Mucosa of rectum (tissue), 2 donors: ENCODE measurements around the gene LSM4.
A peak's percentile ranks its signal among the peaks of the same experiment; 100 is the strongest.

ENCODE experiments used
- H3K27ac ChIP-seq, 2 donors: one replicate each; pipeline ENCODE4 v1.7.0; 2013; ENCODE audit warnings: inconsistent platforms in 2 of 2, low read depth in 2 of 2, low read length in 2 of 2
- H3K27me3 ChIP-seq, 2 donors: one replicate each; pipeline ENCODE4 v1.7.0; 2013; ENCODE audit warnings: low read length in 2 of 2; ENCODE audit not compliant: control insufficient read depth in 2 of 2, insufficient read depth in 2 of 2
- H3K36me3 ChIP-seq, 2 donors: one replicate each; pipeline ENCODE4 v1.7.0; 2013; ENCODE audit warnings: low read length in 2 of 2; ENCODE audit not compliant: control insufficient read depth in 2 of 2, insufficient read depth in 2 of 2
- H3K4me1 ChIP-seq, 2 donors: one replicate each; pipeline ENCODE4 v1.7.0; 2013; ENCODE audit warnings: low read length in 2 of 2, mild to moderate bottlenecking in 1 of 2; ENCODE audit not compliant: control insufficient read depth in 2 of 2, insufficient read depth in 2 of 2
- H3K4me3 ChIP-seq, 2 donors: one replicate each; pipeline ENCODE4 v1.7.0; 2013; ENCODE audit warnings: low read length in 2 of 2
- H3K9ac ChIP-seq, 2 donors: one replicate each; pipeline ENCODE4 v1.7.0; 2013; ENCODE audit warnings: low read length in 2 of 2, low read depth in 1 of 2, mild to moderate bottlenecking in 1 of 2
- H3K9me3 ChIP-seq, 2 donors: one replicate each; pipeline ENCODE4 v1.7.0; 2013; ENCODE audit warnings: low read length in 2 of 2; ENCODE audit not compliant: control insufficient read depth in 2 of 2
- donor health status: healthy.
- donor health status: Normal muscosa, but diverticular disease.

Gene LSM4

GRCh38 chr19:18280247-18281081 is 42.4 kb downstream of the LSM4 start:
- Histone ChIP-seq H3K27ac (peak overlapping the region; percentile 100), H3K4me3 (peak overlapping the region; percentile 85 to 99), H3K9ac (peak overlapping the region; percentile 99 to 100), H3K36me3 (peaks cover 11 to 12% of the 10 kb centered on the region in 2 donors), H3K4me1 (peaks cover 34 to 48% of the 10 kb centered on the region in 2 donors), H3K9me3 (no peaks in the 10 kb centered on the region), H3K27me3 (no peaks in the 10 kb centered on the region)

- no peaks in the 10 kb centered on the region for H3K27me3 ChIP-seq
- H3K36me3 ChIP-seq: peaks cover 11 to 12% of the 10 kb centered on the region in 2 donors
- peak overlapping the region; percentile 99 to 100 for H3K9ac ChIP-seq
- H3K27ac ChIP-seq: peak overlapping the region; percentile 100
- peak overlapping the region; percentile 85 to 99 for H3K4me3 ChIP-seq
- H3K9me3 ChIP-seq: no peaks in the 10 kb centered on the region
- peaks cover 41 to 50% of the 10 kb centered on the region in 2 donors for H3K4me1 ChIP-seq
Measured at GRCh38 chr19:18279516-18280246, 43.2 kb downstream of the LSM4 start.

- H3K4me1 ChIP-seq: peaks cover 46 to 54% of the 10 kb centered on the region in 2 donors
- H3K4me3 ChIP-seq: peak overlapping the region; percentile 85 to 99
- H3K27me3 ChIP-seq: no peaks in the 10 kb centered on the region
- H3K9ac ChIP-seq: peak overlapping the region; percentile 69 to 99
- peaks cover 11 to 12% of the 10 kb centered on the region in 2 donors for H3K36me3 ChIP-seq
- no peaks in the 10 kb centered on the region for H3K9me3 ChIP-seq
- H3K27ac ChIP-seq: peak overlapping the region; percentile 100
Measured at GRCh38 chr19:18279266-18279515, 43.7 kb downstream of the LSM4 start.

GRCh38 chr19:18278521-18279265 is 44.2 kb downstream of the LSM4 start:
- H3K9ac ChIP-seq: peak overlapping the region; percentile 69 to 99
- peak overlapping the region; percentile 100 for H3K27ac ChIP-seq
- H3K9me3 ChIP-seq: no peaks in the 10 kb centered on the region
- H3K4me3 ChIP-seq: peak overlapping the region; percentile 85 to 99
- peaks cover 46 to 59% of the 10 kb centered on the region in 2 donors for H3K4me1 ChIP-seq
- H3K36me3 ChIP-seq: peaks cover 11 to 12% of the 10 kb centered on the region in 2 donors
- H3K27me3 ChIP-seq: no peaks in the 10 kb centered on the region

GRCh38 chr19:18274781-18275356 is 48.0 kb downstream of the LSM4 start:
- Histone ChIP-seq H3K9me3 (no peaks in the 10 kb centered on the region), H3K36me3 (peaks cover 11 to 13% of the 10 kb centered on the region in 2 donors), H3K4me1 (peaks cover 33 to 44% of the 10 kb centered on the region in 2 donors), H3K9ac (peak overlapping the region; percentile 52 to 68), H3K27me3 (no peaks in the 10 kb centered on the region), H3K27ac (peak overlapping the region; percentile 82 to 91), H3K4me3 (peak overlapping the region; percentile 20 to 22)

- Histone ChIP-seq H3K9ac (peak within 1 kb of the TSS; percentile 52 to 68), H3K27ac (peak within 1 kb of the TSS; percentile 82 to 91), H3K9me3 (no peaks in the 10 kb centered on the region), H3K36me3 (peaks cover 11 to 13% of the 10 kb centered on the region in 2 donors), H3K4me3 (peak within 1 kb of the TSS; percentile 22 to 33), H3K4me1 (peaks cover 33 to 43% of the 10 kb centered on the region in 2 donors), H3K27me3 (no peaks in the 10 kb centered on the region)
Measured at GRCh38 chr19:18274219-18274780, 48.6 kb downstream of the LSM4 start, which contains the start of gene IQCN. TSS of gene IQCN (minus strand) at chr19:18274452. CDS start at chr19:18269478, 4,974 bp downstream.

- H3K9ac ChIP-seq: peak overlapping the region in 1 of 2 donors; percentile 68
Measured at GRCh38 chr19:18273561-18274218, 49.2 kb downstream of the LSM4 start.

GRCh38 chr19:18271433-18271841 is 51.4 kb downstream of the LSM4 start:
- Histone ChIP-seq H3K4me1 (peaks cover 18 to 27% of the 10 kb centered on the region in 2 donors), H3K36me3 (peaks cover 14 to 17% of the 10 kb centered on the region in 2 donors), H3K4me3 (no peak overlapping the region), H3K9ac (no peak overlapping the region), H3K9me3 (no peaks in the 10 kb centered on the region), H3K27me3 (no peaks in the 10 kb centered on the region), H3K27ac (no peak overlapping the region)

More at GRCh38 chr19:18273561-18274218, 49.2 kb downstream of the LSM4 start:
- Histone ChIP-seq H3K4me1 (peaks cover 27 to 36% of the 10 kb centered on the region in 2 donors), H3K27me3 (no peaks in the 10 kb centered on the region), H3K36me3 (peaks cover 10 to 11% of the 10 kb centered on the region in 2 donors), H3K9me3 (no peaks in the 10 kb centered on the region), H3K4me3 (no peak overlapping the region), H3K27ac (peak overlapping the region; percentile 82 to 91)

GRCh38 chr19:18270326-18270725 is 52.5 kb downstream of the LSM4 start:
- Histone ChIP-seq H3K36me3 (peaks cover 23 to 27% of the 10 kb centered on the region in 2 donors), H3K9me3 (no peaks in the 10 kb centered on the region), H3K4me3 (no peak overlapping the region), H3K9ac (no peak overlapping the region), H3K4me1 (peaks cover 10 to 18% of the 10 kb centered on the region in 2 donors), H3K27ac (no peak overlapping the region), H3K27me3 (no peaks in the 10 kb centered on the region)
